SH-SY5Y (cell line): ENCODE data around the gene GADD45B.

ENCODE experiments used
- GATA2 ChIP-seq: IDR thresholded peaks from 2 replicates; pipeline ENCODE4 v1.6.1; 2011; ENCODE audit warnings: mild to moderate bottlenecking, low read depth, low read length
- GATA3 ChIP-seq: IDR thresholded peaks from 2 replicates; pipeline ENCODE4 v1.6.1; 2011; ENCODE audit warnings: low read depth, mild to moderate bottlenecking, low read length, moderate library complexity

DNA sequence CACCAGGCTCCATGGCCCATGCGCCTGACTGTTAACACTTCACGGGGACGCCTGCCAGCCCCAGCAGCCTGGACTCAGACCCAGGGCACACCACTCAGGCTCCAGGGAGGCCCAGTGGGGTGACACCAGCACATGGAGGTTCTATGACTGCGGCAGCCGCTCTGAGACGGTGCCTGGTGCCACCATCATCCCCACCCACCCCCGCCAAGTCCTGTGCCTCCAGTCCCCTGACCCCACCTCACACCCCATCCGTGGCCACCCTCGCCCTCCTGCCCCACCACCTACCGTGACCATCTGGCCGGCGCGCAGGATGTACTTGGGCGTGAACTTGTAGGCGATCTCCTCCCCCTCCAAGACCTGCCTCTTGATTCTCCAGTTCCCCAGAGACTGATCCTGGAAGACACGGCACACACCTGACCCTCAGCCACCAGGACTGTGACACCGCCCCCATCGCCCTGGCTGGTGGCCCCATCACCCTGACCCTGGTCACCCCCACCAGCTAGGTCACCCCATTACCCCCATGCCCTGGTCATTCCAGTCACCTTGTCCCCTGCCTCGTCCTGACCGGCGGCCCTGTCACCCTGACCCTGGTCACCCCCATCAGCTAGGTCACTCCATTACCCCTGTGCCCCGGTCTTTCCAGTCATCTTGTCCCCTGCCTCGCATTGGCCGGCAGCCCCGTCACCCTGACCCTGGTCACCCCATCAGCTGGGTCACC lies 43.6 kb upstream of the GADD45B start:
- no peak for TF ChIP-seq GATA2
- no peak for TF ChIP-seq GATA3
